ENCODE results near the gene GGT1. TPM values are rescaled to one million over a fixed set of nuclear protein-coding genes. Genes with fewer than 3 reads are reported as not detected.

The GGT1 gene
- total and polyA plus RNA-seq, 2 donors (not counting 3 experiments of a cell fraction or from before 2014, with no cell fraction given) = 1.8 to 2.0 TPM

GRCh38 chr22:24587948-24588347, 15.0 kb upstream of the GGT1 start:
- H3K4me2 ChIP-seq (ENCODE audit: insufficient read depth, low read length) = no peak overlapping the region
- H3K4me3 ChIP-seq (replicated peaks in 1 of 3; ENCODE audit: insufficient read depth in 1 of 3, low read depth in 1 of 3, low read length in 3 of 3) = no peak overlapping the region
- DNase-seq (ENCODE audit: low read depth, low spot score) = no peak
- TF ChIP-seq, protein P1, sequence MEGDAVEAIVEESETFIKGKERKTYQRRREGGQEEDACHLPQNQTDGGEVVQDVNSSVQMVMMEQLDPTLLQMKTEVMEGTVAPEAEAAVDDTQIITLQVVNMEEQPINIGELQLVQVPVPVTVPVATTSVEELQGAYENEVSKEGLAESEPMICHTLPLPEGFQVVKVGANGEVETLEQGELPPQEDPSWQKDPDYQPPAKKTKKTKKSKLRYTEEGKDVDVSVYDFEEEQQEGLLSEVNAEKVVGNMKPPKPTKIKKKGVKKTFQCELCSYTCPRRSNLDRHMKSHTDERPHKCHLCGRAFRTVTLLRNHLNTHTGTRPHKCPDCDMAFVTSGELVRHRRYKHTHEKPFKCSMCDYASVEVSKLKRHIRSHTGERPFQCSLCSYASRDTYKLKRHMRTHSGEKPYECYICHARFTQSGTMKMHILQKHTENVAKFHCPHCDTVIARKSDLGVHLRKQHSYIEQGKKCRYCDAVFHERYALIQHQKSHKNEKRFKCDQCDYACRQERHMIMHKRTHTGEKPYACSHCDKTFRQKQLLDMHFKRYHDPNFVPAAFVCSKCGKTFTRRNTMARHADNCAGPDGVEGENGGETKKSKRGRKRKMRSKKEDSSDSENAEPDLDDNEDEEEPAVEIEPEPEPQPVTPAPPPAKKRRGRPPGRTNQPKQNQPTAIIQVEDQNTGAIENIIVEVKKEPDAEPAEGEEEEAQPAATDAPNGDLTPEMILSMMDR (IDR thresholded peaks at IDR 0.05; ENCODE audit: extremely low read depth in 1 of 2, insufficient read depth in 1 of 2, low read depth in 1 of 2, low read length in 2 of 2) = no peak
- TF ChIP-seq GATA2 (IDR thresholded peaks at IDR 0.05; ENCODE audit: insufficient read depth, insufficient read length, low read depth, low read length) (no peak), JUN (IDR thresholded peaks at IDR 0.05; ENCODE audit: borderline replicate concordance, insufficient read depth, insufficient read length, low read depth) (no peak), POLR2A (IDR thresholded peaks at IDR 0.05; ENCODE audit: low read depth, low read length) (no peak), MYC (IDR thresholded peaks at IDR 0.05; ENCODE audit: low read depth, low read length) (no peak), EZH2 (IDR thresholded peaks at IDR 0.05; ENCODE audit: borderline replicate concordance, low read depth, low read length, severe bottlenecking) (no peak), POLR2AphosphoS5 (IDR thresholded peaks at IDR 0.05; ENCODE audit: insufficient read depth, low read depth, low read length) (no peak), FOS (IDR thresholded peaks at IDR 0.05; ENCODE audit: borderline replicate concordance, insufficient read depth, low read length) (no peak)
- TF ChIP-seq, protein P2, sequence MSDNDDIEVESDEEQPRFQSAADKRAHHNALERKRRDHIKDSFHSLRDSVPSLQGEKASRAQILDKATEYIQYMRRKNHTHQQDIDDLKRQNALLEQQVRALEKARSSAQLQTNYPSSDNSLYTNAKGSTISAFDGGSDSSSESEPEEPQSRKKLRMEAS (IDR thresholded peaks at IDR 0.05; ENCODE audit: insufficient read depth, insufficient read length) = no peak
- H2AFZ ChIP-seq (ENCODE audit: low read depth, low read length) = no peak overlapping the region
- H4K20me1 ChIP-seq (replicated peaks; ENCODE audit: control insufficient read depth, extremely low read depth, insufficient read depth, low read length) = no peaks in the 10 kb centered on the region
- H3K9ac ChIP-seq (replicated peaks; ENCODE audit: extremely low read depth, insufficient read depth, low read length) = no peak overlapping the region
- H3K36me3 ChIP-seq (ENCODE audit: control insufficient read depth in 2 of 2, extremely low read depth in 1 of 2, insufficient read depth in 2 of 2, low read length in 2 of 2) = peaks cover 0 to 3% of the 10 kb centered on the region in 2 experiments
- no TSS peak for BruUV-seq (replicated peaks)
- POLR2A ChIA-PET = no interaction called here
- FAIRE-seq = no peak
- no peaks in the 10 kb centered on the region for H3K9me1 ChIP-seq (replicated peaks; ENCODE audit: control insufficient read depth, extremely low read depth, insufficient read depth, low read length)
- no peaks in the 10 kb centered on the region for H3K27me3 ChIP-seq (ENCODE audit: control insufficient read depth in 2 of 2, insufficient read depth in 2 of 2, low read length in 2 of 2)
- no peaks in the 10 kb centered on the region for H3K9me3 ChIP-seq (replicated peaks; ENCODE audit: control insufficient read depth, insufficient read depth, low read length)
- CTCF ChIA-PET = interaction anchor here (0.9 kb wide), 1 partner anchor 41 kb away, joined by 3 read pairs; no protein-coding TSS in a partner anchor
- no peak overlapping the region for H3K27ac ChIP-seq (ENCODE audit: insufficient read depth, low read depth, low read length)
- dilution Hi-C loops (cut with MboI; ENCODE audit: extremely low pct_ligation_motif_present, low sequenced_read_pairs) (no loop called here), intact Hi-C loops (cut with micrococcal nuclease) (no loop called here)
- H3K4me1 ChIP-seq (ENCODE audit: control insufficient read depth, extremely low read depth, insufficient read depth, low read length) = peaks cover 4% of the 10 kb centered on the region
- H3K79me2 ChIP-seq (ENCODE audit: control insufficient read depth, insufficient read depth, low read length) = no peaks in the 10 kb centered on the region
